HEK293T (cell line): ENCODE results near the gene RALB.

Experiments used
- ELF4 ChIP-seq: fragments of 450-650 bp; IDR thresholded peaks from 2 replicates; pipeline ENCODE4 v1.6.1; 2017; ENCODE audit warnings: antibody characterized with exemption
- FOXK2 ChIP-seq: fragments of 450-650 bp; IDR thresholded peaks from 2 replicates; pipeline ENCODE4 v1.6.1; 2016; ENCODE audit warnings: mild to moderate bottlenecking
- HDGF ChIP-seq: fragments of 450-650 bp; IDR thresholded peaks from 2 replicates; pipeline ENCODE4 v1.6.1; 2017; ENCODE audit warnings: antibody characterized with exemption, borderline replicate concordance
- LEF1 ChIP-seq: fragments of 450-650 bp; IDR thresholded peaks from 2 replicates; pipeline ENCODE4 v1.6.1; 2017; ENCODE audit warnings: mild to moderate bottlenecking, borderline replicate concordance
- SUZ12 ChIP-seq: fragments of 450-650 bp; IDR thresholded peaks from 2 replicates; pipeline ENCODE4 v1.6.1; 2016; ENCODE audit warnings: mild to moderate bottlenecking
- TARDBP ChIP-seq: fragments of 450-650 bp; IDR thresholded peaks from 2 replicates; pipeline ENCODE4 v1.6.1; 2016
- TF ChIP-seq, protein P1 (sequence below): fragments of 450-650 bp; IDR thresholded peaks from 2 replicates; pipeline ENCODE4 v1.6.1; 2016

- TF ChIP-seq FOXK2 (no peak), ELF4 (no peak), TARDBP (no peak), HDGF (no peak), LEF1 (no peak), SUZ12 (no peak)
- TF ChIP-seq, protein P1, sequence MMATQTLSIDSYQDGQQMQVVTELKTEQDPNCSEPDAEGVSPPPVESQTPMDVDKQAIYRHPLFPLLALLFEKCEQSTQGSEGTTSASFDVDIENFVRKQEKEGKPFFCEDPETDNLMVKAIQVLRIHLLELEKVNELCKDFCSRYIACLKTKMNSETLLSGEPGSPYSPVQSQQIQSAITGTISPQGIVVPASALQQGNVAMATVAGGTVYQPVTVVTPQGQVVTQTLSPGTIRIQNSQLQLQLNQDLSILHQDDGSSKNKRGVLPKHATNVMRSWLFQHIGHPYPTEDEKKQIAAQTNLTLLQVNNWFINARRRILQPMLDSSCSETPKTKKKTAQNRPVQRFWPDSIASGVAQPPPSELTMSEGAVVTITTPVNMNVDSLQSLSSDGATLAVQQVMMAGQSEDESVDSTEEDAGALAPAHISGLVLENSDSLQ = no peak
Measured at GRCh38 chr2:120246546-120247300, 5.9 kb upstream of the RALB start.
